Muscle layer of colon (tissue), 2 donors: ENCODE data around the gene UBL4B.

Source experiments
- H3K27ac ChIP-seq: one replicate; pipeline ENCODE4 v1.7.0; 2013; ENCODE audit warnings: low read depth, mild to moderate bottlenecking, low read length, moderate library complexity
- H3K27me3 ChIP-seq, 2 donors: one replicate each; pipeline ENCODE4 v1.7.0; 2013; ENCODE audit warnings: low read length in 2 of 2, mild to moderate bottlenecking in 2 of 2; ENCODE audit not compliant: insufficient read depth in 2 of 2, control insufficient read depth in 1 of 2
- H3K36me3 ChIP-seq: one replicate; pipeline ENCODE4 v1.7.0; 2013; ENCODE audit warnings: mild to moderate bottlenecking, low read length; ENCODE audit not compliant: insufficient read depth
- H3K4me1 ChIP-seq: one replicate; pipeline ENCODE4 v1.7.0; 2013; ENCODE audit warnings: mild to moderate bottlenecking, low read length; ENCODE audit not compliant: insufficient read depth
- H3K4me3 ChIP-seq, 2 donors: one replicate each; pipeline ENCODE4 v1.7.0; 2013; ENCODE audit warnings: low read length in 2 of 2, low read depth in 1 of 2, mild to moderate bottlenecking in 1 of 2, moderate library complexity in 1 of 2
- H3K9ac ChIP-seq: one replicate; pipeline ENCODE4 v1.7.0; 2013; ENCODE audit warnings: low read length
- H3K9me3 ChIP-seq: one replicate; pipeline ENCODE4 v1.7.0; 2013; ENCODE audit warnings: mild to moderate bottlenecking, low read length
- donor health status: abdominal sarcoma.
- donor health status: Adenocarcinoma of cecum.

UBL4B gene

DNA sequence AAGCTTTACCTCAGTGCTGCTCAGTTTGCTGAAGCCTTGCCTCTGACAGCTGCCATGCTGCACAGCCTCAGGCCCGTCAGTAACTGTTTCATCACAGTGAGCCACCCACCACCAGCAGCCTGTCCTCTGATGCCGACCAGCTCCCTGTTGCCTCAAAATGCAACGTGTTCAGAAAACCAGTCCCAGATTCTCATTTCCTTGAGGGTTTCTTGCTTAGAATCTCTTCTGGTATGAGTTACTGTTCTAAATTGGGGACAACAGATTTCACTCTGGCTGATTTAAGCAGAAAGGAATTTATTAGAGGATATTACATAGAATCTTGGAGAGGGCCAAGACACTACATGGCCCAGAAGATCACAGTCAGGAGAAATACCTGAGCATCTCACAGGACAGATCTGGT is 11.0 kb downstream of the UBL4B start:
- no peaks in the 10 kb centered on the region for H3K9me3 ChIP-seq
- no peak overlapping the region for H3K27ac ChIP-seq
- H3K9ac ChIP-seq: no peak overlapping the region
- no peak overlapping the region for H3K4me3 ChIP-seq
- H3K27me3 ChIP-seq: no peaks in the 10 kb centered on the region
- H3K4me1 ChIP-seq: peaks cover 22% of the 10 kb centered on the region
- no peaks in the 10 kb centered on the region for H3K36me3 ChIP-seq

DNA sequence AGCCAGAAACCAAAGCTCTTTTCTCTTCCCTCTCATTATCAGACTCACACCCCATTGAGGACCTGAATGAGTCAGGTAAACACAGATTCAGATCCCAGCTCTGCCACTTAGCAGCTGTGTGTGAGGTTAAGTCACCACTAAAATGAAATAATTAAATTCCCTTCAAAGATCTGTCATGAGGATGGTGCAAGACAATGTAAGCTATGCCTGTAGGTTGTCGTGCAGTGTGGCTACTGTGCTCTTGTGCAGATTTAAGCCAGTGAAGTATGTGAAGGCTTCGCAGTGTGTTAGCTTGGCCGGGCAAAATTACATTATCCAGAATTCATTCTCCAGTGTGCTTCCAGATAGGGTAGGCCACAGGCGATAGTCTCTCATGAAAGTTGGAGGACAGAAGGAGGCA is 13.6 kb downstream of the UBL4B start:
- H3K4me1 ChIP-seq: peaks cover 30% of the 10 kb centered on the region
- H3K27me3 ChIP-seq: peaks cover 0 to 16% of the 10 kb centered on the region in 2 donors
- H3K36me3 ChIP-seq: no peaks in the 10 kb centered on the region
- H3K9me3 ChIP-seq: no peaks in the 10 kb centered on the region
- no peak overlapping the region for H3K4me3 ChIP-seq
- no peak overlapping the region for H3K27ac ChIP-seq
- H3K9ac ChIP-seq: no peak overlapping the region

DNA sequence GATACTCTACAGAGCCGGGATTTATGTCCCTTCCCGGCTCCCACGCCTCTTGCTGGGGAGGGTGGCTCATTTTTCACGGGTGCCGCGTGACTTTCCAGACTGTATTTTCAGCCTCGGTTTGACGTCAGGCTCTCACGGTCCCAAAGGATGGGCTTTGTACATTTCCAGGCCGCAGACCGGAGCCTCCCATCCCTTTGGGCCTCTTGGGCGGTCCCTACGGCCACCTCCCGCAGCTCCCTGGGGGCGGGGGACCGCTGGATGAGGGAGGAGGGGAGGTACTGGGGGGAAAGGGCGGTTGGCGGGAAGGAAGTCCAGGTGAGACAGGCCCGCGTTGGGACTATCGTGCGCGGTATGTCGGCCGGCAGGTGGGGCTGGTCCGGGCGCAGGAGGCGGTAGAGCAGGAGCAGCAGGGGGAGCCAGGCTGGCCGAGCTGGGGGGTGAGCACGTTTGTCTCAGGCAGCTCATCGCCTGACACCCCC is 17.9 kb downstream of the UBL4B start:
- Histone ChIP-seq H3K4me1 (peaks cover 11% of the 10 kb centered on the region), H3K9me3 (no peaks in the 10 kb centered on the region), H3K27me3 (peaks cover 0 to 28% of the 10 kb centered on the region in 2 donors), H3K27ac (no peak overlapping the region), H3K4me3 (no peak overlapping the region), H3K36me3 (no peaks in the 10 kb centered on the region), H3K9ac (no peak overlapping the region)

DNA sequence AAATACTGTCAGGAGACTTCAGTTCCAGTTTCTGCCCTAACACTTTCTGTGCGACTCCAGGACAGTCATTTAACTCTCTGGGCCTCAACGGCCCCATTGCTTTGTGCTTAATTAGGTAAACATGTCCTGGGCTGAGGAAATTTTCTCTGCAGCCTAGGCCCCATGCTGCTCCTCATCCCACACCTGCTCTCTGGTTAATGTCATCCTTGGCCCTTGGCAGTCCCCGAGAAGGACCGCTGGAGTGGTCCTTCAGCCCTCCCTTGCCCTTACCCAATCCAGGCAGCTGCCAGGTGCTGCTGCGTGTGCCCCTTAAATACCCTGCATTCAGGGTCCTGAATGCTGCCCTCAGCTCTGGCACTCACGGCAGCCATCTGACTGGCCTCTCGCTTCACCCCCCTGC is 18.7 kb downstream of the UBL4B start:
- Histone ChIP-seq H3K9ac (no peak overlapping the region), H3K9me3 (no peaks in the 10 kb centered on the region), H3K4me3 (no peak overlapping the region), H3K27me3 (peaks cover 0 to 28% of the 10 kb centered on the region in 2 donors), H3K36me3 (no peaks in the 10 kb centered on the region), H3K4me1 (peaks cover 11% of the 10 kb centered on the region), H3K27ac (no peak overlapping the region)

DNA sequence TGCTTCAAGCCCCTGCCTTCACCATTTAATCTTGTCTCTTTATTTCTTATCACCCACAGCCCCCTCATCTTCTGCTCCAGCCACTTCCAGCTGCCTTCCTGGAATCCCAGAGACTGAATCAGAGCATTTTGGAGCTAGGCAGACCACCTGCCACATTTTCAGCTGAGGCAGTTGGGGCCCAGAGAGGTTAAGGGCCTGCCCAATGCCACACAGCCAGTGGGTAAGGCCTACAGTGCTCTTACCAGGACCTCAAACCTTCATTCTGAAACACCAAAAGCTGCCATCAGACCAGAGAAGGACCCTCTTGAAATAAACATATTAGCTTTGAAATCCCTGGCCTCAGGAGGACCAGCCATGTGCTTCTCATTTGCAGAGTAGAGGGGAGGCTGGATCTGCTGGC is 20.4 kb downstream of the UBL4B start:
- peaks cover 0 to 28% of the 10 kb centered on the region in 2 donors for H3K27me3 ChIP-seq
- H3K36me3 ChIP-seq: no peaks in the 10 kb centered on the region
- no peak overlapping the region for H3K27ac ChIP-seq
- H3K9me3 ChIP-seq: no peaks in the 10 kb centered on the region
- H3K9ac ChIP-seq: no peak overlapping the region
- H3K4me3 ChIP-seq: no peak overlapping the region
- H3K4me1 ChIP-seq: peaks cover 11% of the 10 kb centered on the region

DNA sequence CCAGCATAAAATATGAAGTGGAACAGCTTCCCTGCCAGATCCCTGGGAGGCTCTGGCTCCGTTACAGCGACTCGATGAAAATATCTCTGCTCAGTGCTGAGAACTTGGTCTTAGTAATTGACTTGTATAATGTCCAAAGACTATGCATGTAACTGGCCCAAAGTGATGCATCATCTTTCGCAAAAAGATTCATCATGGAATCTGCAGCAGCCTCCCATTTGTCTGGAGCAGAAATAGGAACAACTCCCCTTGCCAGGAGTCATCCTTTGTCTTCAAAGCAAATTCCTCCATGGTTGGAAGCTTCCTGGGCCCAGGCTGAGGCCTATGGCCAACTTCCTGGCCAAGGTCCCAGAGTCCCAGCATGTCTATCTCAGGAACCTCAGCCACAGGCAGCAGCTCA is 21.2 kb downstream of the UBL4B start:
- no peaks in the 10 kb centered on the region for H3K9me3 ChIP-seq
- no peak overlapping the region for H3K4me3 ChIP-seq
- no peaks in the 10 kb centered on the region for H3K36me3 ChIP-seq
- peaks cover 11% of the 10 kb centered on the region for H3K4me1 ChIP-seq
- H3K27me3 ChIP-seq: peaks cover 0 to 28% of the 10 kb centered on the region in 2 donors
- no peak overlapping the region for H3K27ac ChIP-seq
- H3K9ac ChIP-seq: no peak overlapping the region

DNA sequence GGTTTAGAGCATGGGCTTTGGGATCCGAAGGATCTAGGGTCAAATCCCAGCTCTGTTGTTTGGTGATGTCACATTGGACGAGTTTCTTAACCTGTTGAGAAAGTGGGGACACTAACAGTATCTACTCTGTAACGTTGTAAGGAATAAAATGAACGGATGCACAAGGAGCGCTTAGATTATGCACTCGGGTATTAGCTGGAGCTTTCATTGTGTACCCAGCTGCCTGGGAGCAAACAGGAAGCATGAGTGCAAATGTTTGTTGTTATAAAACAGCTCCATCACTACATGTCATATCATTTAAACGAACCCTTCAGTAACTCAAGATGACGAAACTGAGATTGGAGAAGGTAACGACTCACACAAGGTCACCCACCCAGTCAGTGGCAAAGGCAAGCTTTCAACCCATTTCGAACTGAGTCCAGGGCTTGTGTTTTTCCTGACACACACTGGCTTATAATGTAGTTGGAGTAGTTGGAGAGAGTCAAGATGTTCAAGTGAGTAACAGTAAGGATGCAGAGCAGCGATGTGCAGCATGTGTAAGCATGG is 21.9 kb downstream of the UBL4B start:
- Histone ChIP-seq H3K9ac (no peak overlapping the region), H3K4me3 (no peak overlapping the region), H3K27me3 (peaks cover 0 to 28% of the 10 kb centered on the region in 2 donors), H3K9me3 (no peaks in the 10 kb centered on the region), H3K4me1 (peaks cover 11% of the 10 kb centered on the region), H3K27ac (no peak overlapping the region), H3K36me3 (no peaks in the 10 kb centered on the region)

DNA sequence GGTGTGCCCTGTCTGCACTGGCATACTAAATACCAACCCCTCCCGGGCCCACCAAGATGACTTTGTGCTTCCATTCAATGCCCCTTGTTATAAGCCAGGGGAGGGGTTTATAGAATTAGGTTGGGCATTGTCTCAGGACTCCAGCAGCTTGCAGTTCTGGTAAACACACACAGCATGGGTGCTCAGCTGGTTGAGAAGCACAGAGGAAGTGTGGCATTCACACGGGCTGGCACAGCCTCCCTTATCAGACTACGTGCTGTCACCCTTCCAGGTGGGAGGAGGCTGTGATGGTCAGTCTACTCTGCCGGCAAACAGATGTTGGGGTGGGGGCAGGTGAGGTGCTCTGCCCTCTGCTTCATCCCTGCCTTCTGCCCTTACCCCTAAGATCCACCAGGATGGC is 23.0 kb downstream of the UBL4B start:
- Histone ChIP-seq H3K36me3 (no peaks in the 10 kb centered on the region), H3K27ac (no peak overlapping the region), H3K4me1 (peaks cover 4% of the 10 kb centered on the region), H3K4me3 (no peak overlapping the region), H3K27me3 (peaks cover 0 to 17% of the 10 kb centered on the region in 2 donors), H3K9ac (no peak overlapping the region), H3K9me3 (no peaks in the 10 kb centered on the region)

DNA sequence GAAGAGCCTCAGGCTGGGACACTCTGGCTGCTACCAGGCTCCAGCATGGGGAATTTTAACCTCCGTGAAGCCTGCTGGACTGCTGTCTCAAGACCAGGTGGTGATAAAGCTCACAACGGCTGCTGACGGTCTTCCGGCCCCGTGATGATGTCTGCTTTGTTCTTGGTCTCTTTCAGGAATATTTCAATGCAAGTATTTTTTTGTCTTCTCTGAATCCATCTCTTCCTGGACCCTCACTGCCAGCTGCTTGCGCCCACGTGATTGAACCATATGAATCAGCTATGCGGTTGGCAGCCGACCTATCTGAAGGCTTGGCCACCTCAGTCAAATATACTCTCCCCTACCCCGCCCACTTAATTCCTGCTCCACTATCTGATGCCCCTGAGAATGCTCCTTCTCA is 23.4 kb downstream of the UBL4B start:
- no peak overlapping the region for H3K9ac ChIP-seq
- no peaks in the 10 kb centered on the region for H3K9me3 ChIP-seq
- H3K27me3 ChIP-seq: peaks cover 0 to 13% of the 10 kb centered on the region in 2 donors
- H3K36me3 ChIP-seq: no peaks in the 10 kb centered on the region
- H3K27ac ChIP-seq: no peak overlapping the region
- H3K4me1 ChIP-seq: no peaks in the 10 kb centered on the region
- H3K4me3 ChIP-seq: no peak overlapping the region

DNA sequence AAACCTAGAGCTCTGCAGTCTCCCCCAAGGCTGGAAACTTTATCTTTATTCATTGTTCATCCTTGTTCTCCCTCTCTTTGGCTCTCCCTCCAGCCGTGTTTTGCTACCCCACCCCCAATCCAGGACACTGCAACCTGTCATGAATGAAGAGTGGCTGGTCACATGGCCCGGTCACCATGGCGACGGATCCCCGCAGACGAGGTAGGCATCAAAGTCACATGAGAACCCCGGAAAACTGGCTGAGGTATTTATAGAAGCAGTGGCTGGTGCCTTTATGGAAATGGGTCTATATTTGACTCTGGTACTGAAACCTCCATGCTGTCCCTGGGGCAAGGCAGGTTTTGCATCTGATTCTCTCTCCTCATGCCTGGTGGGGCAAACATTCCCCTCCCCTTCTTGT is 24.7 kb downstream of the UBL4B start:
- Histone ChIP-seq H3K27ac (no peak overlapping the region), H3K9ac (no peak overlapping the region), H3K9me3 (no peaks in the 10 kb centered on the region), H3K4me1 (no peaks in the 10 kb centered on the region), H3K36me3 (no peaks in the 10 kb centered on the region), H3K27me3 (peaks cover 0 to 5% of the 10 kb centered on the region in 2 donors), H3K4me3 (no peak overlapping the region)

DNA sequence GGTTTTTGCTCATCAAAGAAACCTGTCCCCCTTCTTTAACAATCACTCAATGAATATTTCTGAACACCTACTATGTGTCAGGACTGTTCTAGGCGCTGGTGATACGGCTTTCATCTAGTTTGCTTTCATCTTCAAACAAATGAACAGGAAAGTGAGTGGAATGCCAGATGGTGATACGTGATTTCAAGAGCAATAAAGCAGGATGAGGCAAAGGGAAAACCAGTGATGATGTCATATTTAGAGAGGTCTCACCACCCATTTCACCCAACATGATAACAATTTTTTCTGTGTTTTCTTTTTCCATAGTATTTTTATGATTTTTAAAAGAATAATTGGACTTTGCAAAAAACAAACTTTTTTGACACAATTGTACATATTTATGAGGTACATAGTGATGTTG is 26.7 kb downstream of the UBL4B start:
- Histone ChIP-seq H3K9ac (no peak overlapping the region), H3K27ac (no peak overlapping the region), H3K4me1 (no peaks in the 10 kb centered on the region), H3K9me3 (no peaks in the 10 kb centered on the region), H3K36me3 (no peaks in the 10 kb centered on the region), H3K27me3 (peaks cover 0 to 7% of the 10 kb centered on the region in 2 donors), H3K4me3 (no peak overlapping the region)

DNA sequence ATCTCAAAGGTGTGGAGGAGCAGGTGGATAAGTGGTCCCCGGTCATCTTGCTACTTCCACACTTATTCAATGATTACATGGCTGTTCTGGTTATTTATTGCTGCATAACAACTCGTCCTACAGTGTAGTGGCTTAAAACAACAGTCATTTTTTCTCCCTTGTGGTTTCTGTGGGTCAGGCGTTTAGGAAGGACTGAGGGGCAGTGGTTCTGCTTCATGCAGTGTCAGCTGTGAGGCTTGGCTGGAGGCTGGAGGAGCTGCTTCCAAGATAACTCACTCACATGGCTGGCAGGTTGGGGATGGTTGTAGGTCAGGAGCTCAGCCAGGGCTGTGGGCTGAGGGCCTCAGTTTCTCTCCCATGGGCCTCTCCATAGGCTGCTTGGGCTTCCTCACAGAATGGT is 32.1 kb downstream of the UBL4B start:
- Histone ChIP-seq H3K4me1 (no peaks in the 10 kb centered on the region), H3K9me3 (no peaks in the 10 kb centered on the region), H3K27ac (no peak overlapping the region), H3K9ac (no peak overlapping the region), H3K36me3 (no peaks in the 10 kb centered on the region), H3K27me3 (peaks cover 0 to 12% of the 10 kb centered on the region in 2 donors), H3K4me3 (no peak overlapping the region)
